Stimulated activated CD8-positive, alpha-beta memory T cell treated with anti-CD3 and anti-CD28 coated beads, Interleukin-2, amount 100 ng/mL, for 48 hours (primary cell): ENCODE measurements around the gene GRIK1.

ENCODE experiments used
- DNase-seq, 2 donors: peaks; one replicate each; pipeline ENCODE4 v3.0.0-alpha.2; 2020; ENCODE audit warnings: low read depth in 2 of 2

The GRIK1 gene

GRCh38 chr21:29671728-29672127 is 268.1 kb downstream of the GRIK1 start:
- DNase-seq, result no peak

DNA sequence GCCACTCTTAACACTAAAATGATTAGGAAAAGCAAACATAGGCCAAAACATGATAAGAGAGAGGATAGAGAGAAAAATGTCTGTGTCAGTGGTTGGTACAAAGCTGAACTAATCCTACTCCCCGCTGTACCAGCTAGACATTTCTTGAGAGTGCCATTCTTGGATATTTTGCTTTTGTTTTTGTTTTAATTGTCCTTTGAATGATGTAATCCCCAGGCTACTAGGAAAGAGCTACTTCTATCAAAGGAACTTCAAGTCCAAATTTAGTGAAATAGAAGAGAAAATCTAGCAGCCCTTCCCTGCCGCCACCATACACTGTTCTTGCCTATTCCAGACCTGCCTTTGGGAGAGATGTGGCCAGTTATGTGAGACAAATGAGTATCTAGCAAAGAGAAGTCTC is 269.6 kb downstream of the GRIK1 start:
- DNase-seq, result no peak

GRCh38 chr21:29669416-29669815 is 270.4 kb downstream of the GRIK1 start:
- DNase-seq, result no peak

GRCh38 chr21:29667651-29668050 is 272.1 kb downstream of the GRIK1 start:
- no peak for DNase-seq

GRCh38 chr21:29664615-29665014 is 275.2 kb downstream of the GRIK1 start:
- no peak for DNase-seq

DNA sequence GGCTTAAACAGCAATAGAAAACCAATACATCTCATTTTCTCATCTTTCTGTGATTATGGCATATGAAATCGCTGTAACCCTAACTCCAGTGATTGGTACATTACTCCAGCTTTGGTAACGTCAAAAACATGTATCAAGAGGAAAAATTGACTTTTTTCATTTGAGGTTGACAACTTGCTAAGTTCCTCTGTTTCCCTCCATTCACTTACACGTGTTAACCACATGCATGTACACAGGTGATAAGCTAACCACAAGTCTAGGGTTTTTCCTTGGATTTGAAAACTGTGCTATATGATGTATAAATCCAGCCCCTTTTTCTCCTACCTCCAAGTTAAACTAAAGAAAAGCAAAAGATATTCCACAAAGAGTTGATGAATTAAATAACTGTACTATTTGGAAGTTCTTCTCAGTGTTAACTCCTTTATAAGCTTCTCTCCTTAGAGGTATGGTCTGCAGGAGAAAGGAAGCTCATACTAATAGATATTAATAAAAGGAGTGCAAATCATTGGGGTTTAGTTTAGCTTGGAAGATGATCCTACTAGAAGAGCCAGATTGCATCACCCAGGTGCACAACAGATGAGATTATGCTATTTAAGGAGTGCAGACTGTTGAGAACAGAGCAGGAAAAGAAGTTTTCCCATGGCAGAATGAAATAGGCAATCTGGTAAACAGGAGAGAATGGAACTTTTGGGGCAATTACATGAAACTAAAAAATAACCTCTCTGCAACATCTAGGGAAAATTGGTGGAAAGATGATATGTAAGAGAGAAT is 277.9 kb downstream of the GRIK1 start:
- DNase-seq, result no peak

DNA sequence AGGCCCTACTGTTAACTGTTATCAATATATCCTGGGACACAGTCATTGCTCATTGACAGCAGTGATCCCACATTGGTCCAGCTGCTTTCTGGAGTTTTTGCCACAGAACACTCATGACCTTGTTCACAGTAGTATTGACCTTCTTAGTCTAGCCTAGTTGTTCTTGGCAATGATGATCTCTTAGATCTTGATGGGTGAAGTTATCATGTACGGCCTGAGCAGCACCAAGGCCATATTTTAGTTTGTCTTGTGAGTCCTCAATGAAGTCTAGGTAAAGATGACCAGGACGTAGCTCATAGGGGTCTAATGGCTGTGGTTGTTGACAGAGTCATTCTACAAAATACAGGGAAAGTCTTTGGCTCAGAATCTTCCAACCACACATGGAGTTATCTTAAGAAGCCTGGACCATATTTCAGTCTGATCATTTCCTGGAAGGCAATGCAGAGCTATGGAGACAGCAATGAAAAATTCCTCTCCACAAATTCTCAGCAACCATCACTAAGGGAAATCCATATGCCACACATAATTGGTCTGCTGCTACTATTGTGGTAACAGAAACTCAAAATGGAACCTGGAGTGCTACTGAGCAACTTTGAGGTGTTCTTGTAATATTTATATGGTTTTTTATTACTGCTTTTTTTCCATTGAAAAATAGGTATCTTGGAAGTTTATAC is 279.6 kb downstream of the GRIK1 start:
- no peak for DNase-seq

- DNase-seq, result no peak
Measured at GRCh38 chr21:29658934-29659203, 280.9 kb downstream of the GRIK1 start.

- DNase-seq, result no peak
Measured at GRCh38 chr21:29658177-29658933, 281.4 kb downstream of the GRIK1 start.

DNA sequence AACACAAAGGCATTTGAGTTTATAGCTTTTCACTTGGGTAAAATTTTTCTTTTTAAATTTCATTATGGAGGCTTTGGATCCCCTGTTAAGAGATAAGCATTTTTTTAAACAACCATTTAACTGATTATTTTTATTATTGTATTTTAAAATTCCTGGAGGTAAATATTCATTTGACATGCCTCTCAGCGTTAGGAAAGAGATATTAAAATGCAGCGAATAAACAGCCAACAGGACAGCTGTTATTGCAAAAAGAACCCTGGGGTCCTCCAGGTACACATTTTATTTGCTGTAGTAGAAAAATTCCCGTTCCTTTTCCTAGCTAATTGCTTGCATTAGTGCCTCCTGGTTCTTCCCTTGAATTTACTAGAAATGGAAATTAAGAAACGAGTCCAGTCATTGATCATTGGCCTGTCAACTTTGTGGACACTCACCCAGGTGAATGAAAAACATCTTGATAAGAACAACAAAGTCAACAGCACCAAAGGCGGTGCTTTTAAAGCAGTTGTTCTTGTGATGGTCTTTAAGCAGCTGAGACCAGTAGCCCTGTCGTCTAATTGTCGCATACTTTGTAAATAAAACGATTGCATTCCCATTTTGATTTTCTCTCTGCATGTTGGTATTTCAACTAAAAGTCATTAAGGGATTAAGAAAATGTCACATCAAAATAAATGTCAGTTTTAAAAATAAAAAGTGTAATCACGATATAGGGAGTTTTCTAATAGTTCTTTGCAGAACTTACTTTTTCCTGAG is 282.4 kb downstream of the GRIK1 start:
- DNase-seq, result no peak

GRCh38 chr21:29656504-29657239 is 283.1 kb downstream of the GRIK1 start:
- DNase-seq, result no peak

- DNase-seq, result no peak
Measured at GRCh38 chr21:29655577-29655976, 284.2 kb downstream of the GRIK1 start.

DNA sequence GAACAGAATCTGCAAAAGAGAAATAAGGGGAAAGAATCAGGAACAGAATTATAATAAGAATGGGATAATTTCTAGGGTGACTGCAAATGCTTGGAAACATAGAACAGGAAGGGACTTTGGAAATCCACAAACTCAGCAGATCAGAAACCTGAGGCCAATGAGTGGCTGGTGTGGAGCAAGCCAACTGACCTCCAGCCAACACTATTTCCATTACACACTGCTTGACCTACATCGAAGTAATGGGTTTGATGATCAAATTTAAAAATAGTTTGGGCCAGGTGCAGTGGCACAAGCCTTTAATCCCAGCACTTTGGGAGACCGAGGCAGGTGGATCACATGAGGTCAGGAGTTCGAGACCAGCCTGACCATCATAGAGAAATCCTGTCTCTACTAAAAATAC is 284.9 kb downstream of the GRIK1 start:
- DNase-seq, result no peak

DNA sequence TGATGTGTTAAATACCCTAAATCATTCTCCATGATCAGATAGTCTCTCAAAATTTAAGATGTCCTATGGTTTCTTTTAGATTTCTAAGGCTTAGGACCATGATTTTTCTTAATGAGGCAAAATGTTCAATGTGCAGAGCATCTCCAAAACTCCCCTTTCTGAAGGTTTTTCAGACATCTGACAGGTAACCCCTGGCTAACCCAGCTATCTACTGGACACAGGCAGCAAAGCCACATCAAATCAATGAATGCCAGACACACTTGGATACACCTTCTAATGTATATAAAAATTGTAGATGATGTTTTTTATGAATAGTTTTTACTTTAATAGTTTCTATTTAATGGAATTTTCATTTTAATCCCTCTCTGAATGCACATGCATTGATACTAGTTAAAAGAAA is 285.6 kb downstream of the GRIK1 start:
- DNase-seq, result no peak

DNA sequence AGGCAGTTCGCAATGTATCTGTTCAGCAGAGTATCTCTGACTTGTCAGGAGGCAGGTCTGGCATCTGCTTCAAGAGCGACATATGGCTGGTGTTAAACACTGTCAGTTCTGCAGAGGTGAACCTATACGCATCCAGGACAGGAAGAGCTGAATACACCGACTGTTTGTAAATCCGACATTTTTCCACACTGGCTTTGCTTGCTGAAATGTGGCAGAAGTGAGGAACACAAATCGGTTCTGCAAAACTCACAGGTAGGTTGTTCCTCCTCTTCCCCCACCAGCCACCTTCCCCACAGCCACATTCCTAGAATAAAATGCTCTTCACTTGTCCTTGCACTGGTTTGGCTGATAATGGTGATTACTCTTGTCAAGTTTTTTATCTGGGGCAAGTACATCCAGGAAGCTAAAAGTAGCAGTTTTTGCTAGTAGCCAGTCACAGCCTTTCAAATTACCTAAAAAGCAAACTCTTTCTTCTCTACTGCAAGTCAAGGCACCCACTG is 289.2 kb downstream of the GRIK1 start:
- no peak for DNase-seq

- no peak for DNase-seq
Measured at GRCh38 chr21:29649406-29649814, 290.4 kb downstream of the GRIK1 start.

DNA sequence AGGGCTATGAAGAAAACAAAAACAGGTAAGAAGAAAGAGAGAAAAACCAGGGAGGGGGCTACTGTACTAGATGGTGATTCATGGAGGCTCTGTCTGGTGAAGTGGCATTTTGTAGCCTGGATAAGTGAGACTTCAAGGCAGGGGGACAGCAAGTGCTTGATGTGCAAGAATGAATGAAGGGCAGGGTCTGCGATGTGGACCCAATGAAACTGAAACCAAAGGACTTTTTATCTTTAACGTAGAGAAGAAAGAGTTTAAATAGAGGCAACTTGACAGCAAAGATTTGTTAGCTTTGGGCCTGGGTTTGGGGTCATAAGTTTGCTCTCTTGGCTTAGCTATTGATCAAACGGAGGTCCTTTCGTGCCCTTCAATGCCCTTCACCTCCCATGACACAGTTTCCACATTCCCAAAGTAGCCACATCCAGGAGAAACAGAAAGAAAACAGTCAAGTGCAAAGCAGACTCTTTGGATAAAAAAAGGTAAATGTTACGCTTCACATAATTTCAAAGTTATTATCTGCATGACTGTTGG is 291.0 kb downstream of the GRIK1 start:
- no peak for DNase-seq

DNA sequence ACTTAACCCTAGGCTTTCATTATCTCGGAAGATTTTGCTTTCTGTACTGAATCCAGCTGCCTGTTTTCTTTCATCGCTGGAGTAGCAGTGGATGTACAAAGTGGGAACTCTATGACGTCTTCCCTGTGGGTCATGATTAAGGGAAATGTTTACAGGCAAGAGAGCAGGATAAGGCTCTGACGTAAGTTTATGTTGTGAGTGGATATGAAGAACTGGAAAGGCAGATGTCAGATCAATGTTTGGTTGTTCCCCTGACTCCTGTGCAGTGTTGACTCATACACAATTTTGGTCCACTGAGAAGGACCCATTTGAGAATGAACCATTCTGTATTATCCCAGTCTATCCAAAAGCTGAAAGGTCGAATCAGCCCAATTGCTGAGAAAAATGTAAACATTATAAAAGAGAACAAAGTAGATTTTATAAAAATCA is 292.4 kb downstream of the GRIK1 start:
- no peak for DNase-seq

- DNase-seq, result no peak
Measured at GRCh38 chr21:29645666-29646553, 293.9 kb downstream of the GRIK1 start.

- DNase-seq, result no peak
Measured at GRCh38 chr21:29643289-29643688, 296.5 kb downstream of the GRIK1 start.
